SK-N-SH (cell line): ENCODE measurements around the gene TNFSF13. TPM values are rescaled to one million over a fixed set of nuclear protein-coding genes. Genes with fewer than 3 reads are reported as not detected.

Source experiments
- CTCF ChIA-PET: fragments of 300-600, 350-600 bp; formaldehyde crosslinking; extraction: SDS; loops from one replicate; lab custom pipeline; 2021; lab: Yijun Ruan, JAX
- POLR2A ChIA-PET: fragments of 350-600 bp; sonication (Branson Sonifier 250); formaldehyde crosslinking; extraction: SDS; loops from one replicate; lab custom pipeline; 2020; ENCODE audit warnings: antibody characterized with exemption, inconsistent platforms; lab: Yijun Ruan, JAX
- DNase-seq: peaks from one replicate; pipeline ENCODE4 v3.0.0; 2012
- H2AFZ ChIP-seq: fragments of 200-600 bp; sonication (generic); 2 replicates; pipeline ENCODE4 v1.8.1; 2016; ENCODE audit warnings: antibody characterized with exemption, mild to moderate bottlenecking, low read depth
- H3F3A ChIP-seq: fragments of 200-600 bp; sonication (generic); replicated peaks from 2 replicates; pipeline ENCODE3; 2016; ENCODE audit warnings: antibody characterized with exemption, mild to moderate bottlenecking; ENCODE audit not compliant: insufficient read depth
- H3K27ac ChIP-seq, 2 experiments: fragments of 200-500 bp in 1 of 2; fragments of 200-600 bp in 1 of 2; sonication (Bioruptor generic) in 1 of 2; sonication (generic), shearing (Covaris generic) in 1 of 2; 2 replicates each; pipeline versions ENCODE4 v1.5.1 to v1.6.1; 2014 to 2016; ENCODE audit warnings: low read depth in 2 of 2, inconsistent platforms in 1 of 2, low read length in 1 of 2, mild to moderate bottlenecking in 1 of 2, mixed read lengths in 1 of 2
- H3K27me3 ChIP-seq: fragments of 200-600 bp; sonication (generic), shearing (Covaris generic); 2 replicates; pipeline ENCODE4 v1.6.1; 2016; ENCODE audit warnings: mixed run types; ENCODE audit not compliant: insufficient read depth
- H3K36me3 ChIP-seq, 2 experiments: fragments of 200-500 bp in 1 of 2; fragments of 200-600 bp in 1 of 2; sonication (Bioruptor generic) in 1 of 2; sonication (generic) in 1 of 2; replicated peaks in 1 of 2; 2 replicates each; pipeline versions ENCODE3 to v1.5.1; 2014 to 2016; ENCODE audit warnings: low read length in 1 of 2, mild to moderate bottlenecking in 1 of 2; ENCODE audit not compliant: insufficient read depth in 2 of 2, control insufficient read depth in 1 of 2
- H3K4me1 ChIP-seq, 2 experiments: fragments of 200-500 bp in 1 of 2; fragments of 200-600 bp in 1 of 2; sonication (Bioruptor generic) in 1 of 2; sonication (generic), shearing (Covaris generic) in 1 of 2; 2 replicates each; pipeline versions ENCODE4 v1.5.1 to v1.6.1; 2014 to 2016; ENCODE audit warnings: low read depth in 1 of 2, low read length in 1 of 2, mixed run types in 1 of 2; ENCODE audit not compliant: insufficient read depth in 2 of 2, control insufficient read depth in 1 of 2
- H3K4me2 ChIP-seq: fragments of 200-600 bp; sonication (generic), shearing (Covaris generic); 2 replicates; pipeline ENCODE4 v1.6.1; 2017; ENCODE audit warnings: mixed run types
- H3K4me3 ChIP-seq, 2 experiments: fragments of 200-500 bp in 1 of 2; fragments of 200-600 bp in 1 of 2; sonication (Bioruptor generic) in 1 of 2; sonication (generic), shearing (Covaris generic) in 1 of 2; 2 replicates each; pipeline versions ENCODE4 v1.5.1 to v1.8.1; 2014 to 2016; ENCODE audit warnings: low read depth in 2 of 2, inconsistent platforms in 1 of 2, low read length in 1 of 2, mild to moderate bottlenecking in 1 of 2, mixed read lengths in 1 of 2, moderate library complexity in 1 of 2
- H3K79me2 ChIP-seq: fragments of 200-600 bp; sonication (generic); 2 replicates; pipeline ENCODE4 v1.8.1; 2017; ENCODE audit warnings: mild to moderate bottlenecking; ENCODE audit not compliant: insufficient read depth
- H3K9ac ChIP-seq: fragments of 200-600 bp; sonication (generic); 2 replicates; pipeline ENCODE4 v1.6.1; 2017; ENCODE audit warnings: mixed run types
- H3K9me2 ChIP-seq: fragments of 200-600 bp; sonication (generic); 2 replicates; pipeline ENCODE4 v1.6.1; 2017; ENCODE audit warnings: mixed run types
- H3K9me3 ChIP-seq: fragments of 200-600 bp; sonication (generic); 2 replicates; pipeline ENCODE4 v1.6.1; 2017; ENCODE audit warnings: mixed run types, mild to moderate bottlenecking, moderate library complexity
- H4K20me1 ChIP-seq: fragments of 200-600 bp; sonication (generic); 2 replicates; pipeline ENCODE4 v1.6.1; 2017; ENCODE audit warnings: mild to moderate bottlenecking, mixed run types; ENCODE audit not compliant: insufficient read depth
- ELF1 ChIP-seq: IDR thresholded peaks from 2 replicates; pipeline ENCODE4 v1.4.0; 2012
- EP300 ChIP-seq, 2 experiments: IDR thresholded peaks; 2 replicates each; pipeline versions ENCODE4 v1.4.0 to v1.6.1; 2012; ENCODE audit warnings: borderline replicate concordance in 1 of 2, low read depth in 1 of 2, low read length in 1 of 2
- FOXJ3 ChIP-seq: sonication (generic); formaldehyde crosslinking; IDR thresholded peaks from 2 replicates; pipeline ENCODE4 v1.5.1; 2020; ENCODE audit warnings: mild to moderate bottlenecking, missing genetic modification reagents
- FOXM1 ChIP-seq: IDR thresholded peaks from 2 replicates; pipeline ENCODE4 v1.4.0; 2012; ENCODE audit warnings: low read depth, mild to moderate bottlenecking
- GABPA ChIP-seq: IDR thresholded peaks from 2 replicates; pipeline ENCODE4 v1.4.0; 2012; ENCODE audit warnings: low read depth, mild to moderate bottlenecking
- RCOR1 ChIP-seq: fragments of 150-350 bp; IDR thresholded peaks from 2 replicates; pipeline ENCODE4 v1.6.1; 2017; ENCODE audit warnings: antibody characterized with exemption, low read length
- RFX5 ChIP-seq: IDR thresholded peaks from 2 replicates; pipeline ENCODE4 v1.6.1; 2012; ENCODE audit warnings: mild to moderate bottlenecking, improper control_type of control experiment, low read length
- SMC3 ChIP-seq: IDR thresholded peaks from 2 replicates; pipeline ENCODE4 v1.6.1; 2012; ENCODE audit warnings: low read depth, low read length, improper control_type of control experiment
- TAF1 ChIP-seq: IDR thresholded peaks from 2 replicates; pipeline ENCODE4 v1.6.1; 2012; ENCODE audit warnings: low read depth, mild to moderate bottlenecking, low read length, moderate library complexity, borderline replicate concordance
- TEAD4 ChIP-seq: IDR thresholded peaks from 2 replicates; pipeline ENCODE4 v1.4.0; 2012; ENCODE audit warnings: mild to moderate bottlenecking, borderline replicate concordance; ENCODE audit not compliant: insufficient read depth
- WGBS: methylation state at CpG from one replicate; pipeline ENCODE4 v1.1.6; 2017; ENCODE audit warnings: low lambda C conversion rate; 5-methylcytosine and 5-hydroxymethylcytosine counted together
- polyA plus RNA-seq, 3 experiments: library from polyadenylated mRNA; depleted of rRNA; stranded (reverse); fragments of >200 nt; gene quantifications; 2 replicates each; pipeline ENCODE4 v1.2.3, GENCODE V29; 2012
- TF ChIP-seq, protein P1 (sequence below): IDR thresholded peaks from 2 replicates; pipeline ENCODE4; 2012
- TF ChIP-seq, protein P2 (sequence below): fragments of 200-600 bp; sonication (generic); IDR thresholded peaks from 2 replicates; pipeline ENCODE4 v1.6.1; 2017; ENCODE audit warnings: antibody characterized with exemption, mild to moderate bottlenecking, moderate library complexity
- TF ChIP-seq, protein P3 (sequence below): IDR thresholded peaks from 2 replicates; pipeline ENCODE4 v1.6.1; 2012; ENCODE audit warnings: mild to moderate bottlenecking, low read depth, low read length, moderate library complexity

The TNFSF13 gene
- polyA plus RNA-seq, 1 of the 3 experiments (the other 2 are of a cell fraction), result 2.1 TPM

DNA sequence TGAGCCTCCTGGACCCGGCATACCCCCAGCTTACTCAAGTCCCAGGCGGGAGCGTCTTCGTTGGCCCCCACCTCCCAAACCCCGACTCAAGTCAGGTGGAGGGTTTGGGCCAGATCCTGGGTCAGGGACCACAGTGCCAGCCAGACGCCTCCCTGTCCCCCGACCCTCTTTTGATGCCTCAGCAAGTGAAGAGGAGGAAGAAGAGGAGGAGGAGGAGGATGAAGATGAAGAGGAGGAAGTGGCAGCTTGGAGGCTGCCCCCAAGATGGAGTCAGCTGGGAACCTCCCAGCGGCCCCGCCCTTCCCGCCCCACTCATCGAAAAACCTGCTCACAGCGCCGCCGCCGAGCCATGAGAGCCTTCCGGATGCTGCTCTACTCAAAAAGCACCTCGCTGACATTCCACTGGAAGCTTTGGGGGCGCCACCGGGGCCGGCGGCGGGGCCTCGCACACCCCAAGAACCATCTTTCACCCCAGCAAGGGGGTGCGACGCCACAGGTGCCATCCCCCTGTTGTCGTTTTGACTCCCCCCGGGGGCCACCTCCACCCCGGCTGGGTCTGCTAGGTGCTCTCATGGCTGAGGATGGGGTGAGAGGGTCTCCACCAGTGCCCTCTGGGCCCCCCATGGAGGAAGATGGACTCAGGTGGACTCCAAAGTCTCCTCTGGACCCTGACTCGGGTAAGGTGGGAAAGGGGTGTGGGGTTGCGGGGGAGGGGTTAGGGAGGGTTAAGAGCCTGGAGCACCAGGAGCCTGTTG lies 4.7 kb downstream of the TNFSF13 start:
- ChIA-PET POLR2A (interaction anchor here (1.3 kb wide), 1 partner anchor 11 kb away, joined by 5 read pairs; no protein-coding TSS in a partner anchor), CTCF (interaction anchor here (10.7 kb wide), 1 partner anchor 52 kb away, joined by 236 read pairs; no protein-coding TSS in a partner anchor)
- no peak for DNase-seq
- Histone ChIP-seq H3K9me2 (no peaks in the 10 kb centered on the region), H3K9ac (peak overlapping the region; percentile 93), H3K36me3 (peaks cover 32 to 34% of the 10 kb centered on the region in 2 experiments), H3K79me2 (peaks cover 61% of the 10 kb centered on the region), H3K27ac (no peak overlapping the region), H3K9me3 (no peaks in the 10 kb centered on the region), H2AFZ (no peak overlapping the region), H4K20me1 (no peaks in the 10 kb centered on the region), H3K4me1 (peaks cover 12 to 40% of the 10 kb centered on the region in 2 experiments), H3K27me3 (no peaks in the 10 kb centered on the region), H3K4me3 (peak overlapping the region; percentile 88 to 90), H3K4me2 (peak overlapping the region; percentile 92), H3F3A (peaks cover 9% of the 10 kb centered on the region)
- WGBS, result 87% methylated on average over 25 of the region's 30 CpGs
- TF ChIP-seq, protein P1, sequence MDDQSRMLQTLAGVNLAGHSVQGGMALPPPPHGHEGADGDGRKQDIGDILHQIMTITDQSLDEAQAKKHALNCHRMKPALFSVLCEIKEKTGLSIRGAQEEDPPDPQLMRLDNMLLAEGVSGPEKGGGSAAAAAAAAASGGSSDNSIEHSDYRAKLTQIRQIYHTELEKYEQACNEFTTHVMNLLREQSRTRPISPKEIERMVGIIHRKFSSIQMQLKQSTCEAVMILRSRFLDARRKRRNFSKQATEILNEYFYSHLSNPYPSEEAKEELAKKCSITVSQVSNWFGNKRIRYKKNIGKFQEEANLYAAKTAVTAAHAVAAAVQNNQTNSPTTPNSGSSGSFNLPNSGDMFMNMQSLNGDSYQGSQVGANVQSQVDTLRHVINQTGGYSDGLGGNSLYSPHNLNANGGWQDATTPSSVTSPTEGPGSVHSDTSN, result no peak
- no peak for TF ChIP-seq TEAD4
- TF ChIP-seq, protein P2, sequence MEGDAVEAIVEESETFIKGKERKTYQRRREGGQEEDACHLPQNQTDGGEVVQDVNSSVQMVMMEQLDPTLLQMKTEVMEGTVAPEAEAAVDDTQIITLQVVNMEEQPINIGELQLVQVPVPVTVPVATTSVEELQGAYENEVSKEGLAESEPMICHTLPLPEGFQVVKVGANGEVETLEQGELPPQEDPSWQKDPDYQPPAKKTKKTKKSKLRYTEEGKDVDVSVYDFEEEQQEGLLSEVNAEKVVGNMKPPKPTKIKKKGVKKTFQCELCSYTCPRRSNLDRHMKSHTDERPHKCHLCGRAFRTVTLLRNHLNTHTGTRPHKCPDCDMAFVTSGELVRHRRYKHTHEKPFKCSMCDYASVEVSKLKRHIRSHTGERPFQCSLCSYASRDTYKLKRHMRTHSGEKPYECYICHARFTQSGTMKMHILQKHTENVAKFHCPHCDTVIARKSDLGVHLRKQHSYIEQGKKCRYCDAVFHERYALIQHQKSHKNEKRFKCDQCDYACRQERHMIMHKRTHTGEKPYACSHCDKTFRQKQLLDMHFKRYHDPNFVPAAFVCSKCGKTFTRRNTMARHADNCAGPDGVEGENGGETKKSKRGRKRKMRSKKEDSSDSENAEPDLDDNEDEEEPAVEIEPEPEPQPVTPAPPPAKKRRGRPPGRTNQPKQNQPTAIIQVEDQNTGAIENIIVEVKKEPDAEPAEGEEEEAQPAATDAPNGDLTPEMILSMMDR, result no peak
- no peak for TF ChIP-seq SMC3
- TF ChIP-seq EP300 (IDR thresholded peaks at IDR 0.05; ENCODE audit: borderline replicate concordance in 1 of 2, low read depth in 1 of 2, low read length in 1 of 2), result no peak
- no peak for TF ChIP-seq RFX5
- TF ChIP-seq, protein P3, sequence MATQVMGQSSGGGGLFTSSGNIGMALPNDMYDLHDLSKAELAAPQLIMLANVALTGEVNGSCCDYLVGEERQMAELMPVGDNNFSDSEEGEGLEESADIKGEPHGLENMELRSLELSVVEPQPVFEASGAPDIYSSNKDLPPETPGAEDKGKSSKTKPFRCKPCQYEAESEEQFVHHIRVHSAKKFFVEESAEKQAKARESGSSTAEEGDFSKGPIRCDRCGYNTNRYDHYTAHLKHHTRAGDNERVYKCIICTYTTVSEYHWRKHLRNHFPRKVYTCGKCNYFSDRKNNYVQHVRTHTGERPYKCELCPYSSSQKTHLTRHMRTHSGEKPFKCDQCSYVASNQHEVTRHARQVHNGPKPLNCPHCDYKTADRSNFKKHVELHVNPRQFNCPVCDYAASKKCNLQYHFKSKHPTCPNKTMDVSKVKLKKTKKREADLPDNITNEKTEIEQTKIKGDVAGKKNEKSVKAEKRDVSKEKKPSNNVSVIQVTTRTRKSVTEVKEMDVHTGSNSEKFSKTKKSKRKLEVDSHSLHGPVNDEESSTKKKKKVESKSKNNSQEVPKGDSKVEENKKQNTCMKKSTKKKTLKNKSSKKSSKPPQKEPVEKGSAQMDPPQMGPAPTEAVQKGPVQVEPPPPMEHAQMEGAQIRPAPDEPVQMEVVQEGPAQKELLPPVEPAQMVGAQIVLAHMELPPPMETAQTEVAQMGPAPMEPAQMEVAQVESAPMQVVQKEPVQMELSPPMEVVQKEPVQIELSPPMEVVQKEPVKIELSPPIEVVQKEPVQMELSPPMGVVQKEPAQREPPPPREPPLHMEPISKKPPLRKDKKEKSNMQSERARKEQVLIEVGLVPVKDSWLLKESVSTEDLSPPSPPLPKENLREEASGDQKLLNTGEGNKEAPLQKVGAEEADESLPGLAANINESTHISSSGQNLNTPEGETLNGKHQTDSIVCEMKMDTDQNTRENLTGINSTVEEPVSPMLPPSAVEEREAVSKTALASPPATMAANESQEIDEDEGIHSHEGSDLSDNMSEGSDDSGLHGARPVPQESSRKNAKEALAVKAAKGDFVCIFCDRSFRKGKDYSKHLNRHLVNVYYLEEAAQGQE, result no peak
- TF ChIP-seq FOXJ3 (CRISPR knock-in tag), result no peak
- no peak for TF ChIP-seq ELF1
- no peak for TF ChIP-seq RCOR1
- TF ChIP-seq GABPA, result no peak
- TF ChIP-seq FOXM1, result no peak
- no peak for TF ChIP-seq TAF1
